Vagina (tissue), 2 donors: Measurements from ENCODE around the gene TMEM25.

Experiments
- POLR2A ChIP-seq, 2 donors: fragments of 450-650 bp; IDR thresholded peaks; one replicate each; pipeline ENCODE4 v1.6.1; 2017; ENCODE audit warnings: antibody characterized with exemption in 2 of 2, mild to moderate bottlenecking in 2 of 2, moderate library complexity in 2 of 2
- TF ChIP-seq, protein P1 (sequence below), 3 experiments: fragments of 450-650 bp in 2 of 3; fragments of 200-600 bp in 1 of 3; sonication (generic) in 1 of 3; IDR thresholded peaks; one replicate each; pipeline ENCODE4 v1.5.1; 2017 to 2019; ENCODE audit warnings: antibody characterized with exemption in 3 of 3, mild to moderate bottlenecking in 2 of 3, moderate library complexity in 2 of 3

DNA sequence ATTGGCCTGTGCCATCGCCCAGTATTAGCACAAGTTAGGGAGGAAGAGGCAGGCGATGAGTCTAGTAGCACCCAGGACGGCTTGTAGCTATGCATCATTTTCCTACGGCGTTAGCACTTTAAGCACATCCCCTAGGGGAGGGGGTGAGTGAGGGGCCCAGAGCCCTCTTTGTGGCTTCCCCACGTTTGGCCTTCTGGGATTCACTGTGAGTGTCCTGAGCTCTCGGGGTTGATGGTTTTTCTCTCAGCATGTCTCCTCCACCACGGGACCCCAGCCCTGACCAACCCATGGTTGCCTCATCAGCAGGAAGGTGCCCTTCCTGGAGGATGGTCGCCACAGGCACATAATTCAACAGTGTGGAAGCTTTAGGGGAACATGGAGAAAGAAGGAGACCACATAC lies 4.3 kb downstream of the TMEM25 start:
- TF ChIP-seq POLR2A (IDR thresholded peaks at IDR 0.05) = no peak
- TF ChIP-seq, protein P1, sequence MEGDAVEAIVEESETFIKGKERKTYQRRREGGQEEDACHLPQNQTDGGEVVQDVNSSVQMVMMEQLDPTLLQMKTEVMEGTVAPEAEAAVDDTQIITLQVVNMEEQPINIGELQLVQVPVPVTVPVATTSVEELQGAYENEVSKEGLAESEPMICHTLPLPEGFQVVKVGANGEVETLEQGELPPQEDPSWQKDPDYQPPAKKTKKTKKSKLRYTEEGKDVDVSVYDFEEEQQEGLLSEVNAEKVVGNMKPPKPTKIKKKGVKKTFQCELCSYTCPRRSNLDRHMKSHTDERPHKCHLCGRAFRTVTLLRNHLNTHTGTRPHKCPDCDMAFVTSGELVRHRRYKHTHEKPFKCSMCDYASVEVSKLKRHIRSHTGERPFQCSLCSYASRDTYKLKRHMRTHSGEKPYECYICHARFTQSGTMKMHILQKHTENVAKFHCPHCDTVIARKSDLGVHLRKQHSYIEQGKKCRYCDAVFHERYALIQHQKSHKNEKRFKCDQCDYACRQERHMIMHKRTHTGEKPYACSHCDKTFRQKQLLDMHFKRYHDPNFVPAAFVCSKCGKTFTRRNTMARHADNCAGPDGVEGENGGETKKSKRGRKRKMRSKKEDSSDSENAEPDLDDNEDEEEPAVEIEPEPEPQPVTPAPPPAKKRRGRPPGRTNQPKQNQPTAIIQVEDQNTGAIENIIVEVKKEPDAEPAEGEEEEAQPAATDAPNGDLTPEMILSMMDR (IDR thresholded peaks at IDR 0.05) = no peak
